H9 (cell line): ENCODE data around the gene LARP1. TPM values are rescaled to one million over a fixed set of nuclear protein-coding genes. Genes with fewer than 3 reads are reported as not detected.

Experiments
- DNase-seq: peaks from one replicate; pipeline ENCODE4 v3.0.0-alpha.2; 2017
- H2AFZ ChIP-seq: one replicate; pipeline ENCODE4 v1.6.1; 2013; ENCODE audit warnings: mild to moderate bottlenecking, low read length, control low read depth, moderate library complexity
- H2AK5ac ChIP-seq: 2 replicates; pipeline ENCODE4 v1.6.1; 2013; ENCODE audit warnings: low read length, control low read depth, mixed read lengths; ENCODE audit not compliant: insufficient read length
- H2BK120ac ChIP-seq: one replicate; pipeline ENCODE4 v1.6.1; 2013; ENCODE audit warnings: low read depth, mild to moderate bottlenecking, low read length, control low read depth, inconsistent platforms; ENCODE audit not compliant: poor library complexity, severe bottlenecking
- H2BK12ac ChIP-seq: 2 replicates; pipeline ENCODE4 v1.6.1; 2013; ENCODE audit warnings: low read length, control low read depth, mixed read lengths, low read depth; ENCODE audit not compliant: insufficient read length
- H2BK15ac ChIP-seq: 2 replicates; pipeline ENCODE4 v1.6.1; 2013; ENCODE audit warnings: low read depth, low read length, control low read depth
- H2BK20ac ChIP-seq: one replicate; pipeline ENCODE4 v1.6.1; 2013; ENCODE audit warnings: low read depth, mild to moderate bottlenecking, low read length, control low read depth, inconsistent platforms; ENCODE audit not compliant: poor library complexity, severe bottlenecking
- H2BK5ac ChIP-seq: 2 replicates; pipeline ENCODE4 v1.6.1; 2013; ENCODE audit warnings: low read length, control low read depth, mixed read lengths; ENCODE audit not compliant: insufficient read length
- H3K14ac ChIP-seq: 2 replicates; pipeline ENCODE4 v1.6.1; 2013; ENCODE audit warnings: low read length, control low read depth; ENCODE audit not compliant: insufficient read depth
- H3K18ac ChIP-seq: 2 replicates; pipeline ENCODE4 v1.6.1; 2013; ENCODE audit warnings: low read depth, mild to moderate bottlenecking, mixed read lengths, low read length, control low read depth; ENCODE audit not compliant: insufficient read length
- H3K23ac ChIP-seq: 2 replicates; pipeline ENCODE4 v1.6.1; 2013; ENCODE audit warnings: low read length, control low read depth, mixed read lengths, low read depth; ENCODE audit not compliant: insufficient read length
- H3K23me2 ChIP-seq: 2 replicates; pipeline ENCODE4 v1.6.1; 2013; ENCODE audit warnings: low read depth, mild to moderate bottlenecking, mixed read lengths, low read length, control low read depth; ENCODE audit not compliant: insufficient read length, poor library complexity, severe bottlenecking
- H3K27ac ChIP-seq: 2 replicates; pipeline ENCODE4 v1.5.1; 2013; ENCODE audit warnings: low read length, control low read depth, mixed read lengths, low read depth; ENCODE audit not compliant: insufficient read length
- H3K27me3 ChIP-seq: 2 replicates; pipeline ENCODE4 v1.6.1; 2013; ENCODE audit warnings: low read length, control low read depth, inconsistent platforms; ENCODE audit not compliant: insufficient read depth
- H3K4ac ChIP-seq: 2 replicates; pipeline ENCODE4 v1.6.1; 2013; ENCODE audit warnings: low read depth, mild to moderate bottlenecking, control low read depth, inconsistent platforms, low read length, moderate library complexity
- H3K4me1 ChIP-seq: 2 replicates; pipeline ENCODE4 v1.6.1; 2013; ENCODE audit warnings: low read length, control low read depth, inconsistent platforms; ENCODE audit not compliant: insufficient read depth
- H3K4me2 ChIP-seq: 2 replicates; pipeline ENCODE4 v1.6.1; 2013; ENCODE audit warnings: low read length, control low read depth, mixed read lengths; ENCODE audit not compliant: insufficient read length, insufficient read depth
- H3K56ac ChIP-seq: 2 replicates; pipeline ENCODE4 v1.6.1; 2013; ENCODE audit warnings: low read depth, mild to moderate bottlenecking, mixed read lengths, low read length, control low read depth; ENCODE audit not compliant: insufficient read length
- H3K79me1 ChIP-seq: 2 replicates; pipeline ENCODE4 v1.6.1; 2013; ENCODE audit warnings: low read depth, mild to moderate bottlenecking, moderate library complexity, low read length, control low read depth, inconsistent platforms; ENCODE audit not compliant: insufficient read depth, poor library complexity, severe bottlenecking
- H3K79me2 ChIP-seq: 2 replicates; pipeline ENCODE4 v1.6.1; 2013; ENCODE audit warnings: low read length, control low read depth, inconsistent platforms; ENCODE audit not compliant: insufficient read depth
- H3K9ac ChIP-seq: 2 replicates; pipeline ENCODE4 v1.6.1; 2013; ENCODE audit warnings: low read length, control low read depth, mixed read lengths; ENCODE audit not compliant: insufficient read length; ENCODE audit errors: extremely low read depth
- H3K9me3 ChIP-seq: one replicate; pipeline ENCODE4 v1.6.1; 2013; ENCODE audit warnings: low read depth, low read length, inconsistent platforms; ENCODE audit not compliant: control insufficient read depth
- H3T11ph ChIP-seq: one replicate; pipeline ENCODE4 v1.6.1; 2013; ENCODE audit warnings: mild to moderate bottlenecking, low read length, control low read depth, inconsistent platforms
- H4K20me1 ChIP-seq: one replicate; pipeline ENCODE4 v1.6.1; 2013; ENCODE audit not compliant: control insufficient read depth, insufficient read length, insufficient read depth
- H4K5ac ChIP-seq: 2 replicates; pipeline ENCODE4 v1.6.1; 2013; ENCODE audit warnings: low read depth, mild to moderate bottlenecking, mixed read lengths, low read length, control low read depth; ENCODE audit not compliant: insufficient read length
- H4K8ac ChIP-seq: replicated peaks from 2 replicates; pipeline ENCODE4 v1.6.1; 2013; ENCODE audit warnings: low read length, control low read depth, mixed read lengths, low read depth; ENCODE audit not compliant: insufficient read length
- H4K91ac ChIP-seq: 2 replicates; pipeline ENCODE4 v1.6.1; 2013; ENCODE audit warnings: low read depth, mild to moderate bottlenecking, moderate library complexity, mixed read lengths, low read length, control low read depth; ENCODE audit not compliant: insufficient read length
- H3K27ac Mint-ChIP-seq, 3 experiments: 2 replicates in 2 of 3; 3 replicates in 1 of 3; pipeline ENCODE4 v1.8.0; 2020 to 2021; ENCODE audit warnings: mixed read lengths in 3 of 3, mild to moderate bottlenecking in 1 of 3, moderate library complexity in 1 of 3
- H3K27me3 Mint-ChIP-seq: 2 replicates; pipeline ENCODE4 v1.8.0; 2021; ENCODE audit warnings: low read depth, mild to moderate bottlenecking, moderate library complexity, mixed read lengths
- H3K36me3 Mint-ChIP-seq, 3 experiments: 2 replicates in 2 of 3; 3 replicates in 1 of 3; pipeline ENCODE4 v1.8.0; 2020 to 2021; ENCODE audit warnings: low read depth in 3 of 3, mixed read lengths in 3 of 3; ENCODE audit not compliant: insufficient read depth in 1 of 3
- H3K4me1 Mint-ChIP-seq, 2 experiments: 2 replicates each; pipeline ENCODE4 v1.8.0; 2020; ENCODE audit warnings: mixed read lengths in 2 of 2
- H3K4me3 Mint-ChIP-seq, 2 experiments: 2 replicates in 1 of 2; 3 replicates in 1 of 2; pipeline ENCODE4 v1.8.0; 2020 to 2021; ENCODE audit warnings: mild to moderate bottlenecking in 2 of 2, mixed read lengths in 2 of 2, moderate library complexity in 1 of 2
- H3K9me3 Mint-ChIP-seq, 2 experiments: 2 replicates in 1 of 2; 3 replicates in 1 of 2; pipeline ENCODE4 v1.8.0; 2020; ENCODE audit warnings: mild to moderate bottlenecking in 2 of 2, mixed read lengths in 2 of 2, moderate library complexity in 1 of 2
- CTCF ChIP-seq: fragments of 200-600 bp; sonication (generic); conservative IDR thresholded peaks from 3 replicates; pipeline ENCODE4 v1.8.0; 2021; ENCODE audit warnings: antibody characterized with exemption, mild to moderate bottlenecking
- WGBS: extraction: QIAGEN DNeasy Blood & Tissue Kit; methylation state at CpG from one replicate; pipeline ENCODE4 v1.1.7; 2013; ENCODE audit warnings: missing lambda C conversion rate, low lambda C conversion rate, mixed read lengths; ENCODE audit not compliant: insufficient read length; ENCODE audit errors: extremely low coverage; 5-methylcytosine and 5-hydroxymethylcytosine counted together
- total RNA-seq: library from RNA; stranded (reverse); gene quantifications from 2 replicates; pipeline ENCODE4 v1.2.1, GENCODE V29; 2021

Gene LARP1
- total RNA-seq, 1 experiment from 2014 or later = 405 TPM

DNA sequence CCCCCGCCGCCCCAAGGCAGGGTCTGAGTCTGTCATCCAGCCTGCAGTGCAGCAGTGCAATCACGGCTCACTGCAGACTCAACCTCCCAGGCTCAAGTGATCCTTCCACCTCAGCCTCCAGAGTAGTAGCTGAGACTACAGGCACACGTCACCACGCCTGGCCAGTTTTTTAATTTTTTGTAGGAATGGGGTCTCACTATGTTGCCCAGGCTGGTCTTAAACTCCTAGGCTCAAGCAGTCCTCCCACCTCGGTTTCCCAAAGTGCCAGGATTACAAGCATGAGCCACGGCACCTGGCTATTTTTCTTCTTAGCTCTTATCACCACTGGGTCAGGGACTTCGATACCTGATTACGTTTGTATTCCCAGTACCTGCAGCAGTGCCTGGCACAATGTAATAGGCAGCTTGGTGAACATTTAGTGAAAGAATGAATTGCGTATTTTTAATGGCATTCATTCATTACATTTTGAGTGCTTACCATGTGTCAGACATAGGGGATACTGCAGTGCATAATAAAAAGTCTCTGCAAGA is 10.3 kb downstream of the LARP1 start:
- Histone ChIP-seq H3K23ac (no peak overlapping the region), H3K9ac (no peak overlapping the region), H2BK20ac (no peak overlapping the region), H3K14ac (no peak overlapping the region), H2BK120ac (no peak overlapping the region), H4K20me1 (no peaks in the 10 kb centered on the region), H3K56ac (no peak overlapping the region), H2BK15ac (no peak overlapping the region), H3K27ac (no peak overlapping the region), H2BK5ac (no peak overlapping the region), H2BK12ac (no peak overlapping the region), H4K8ac (no peak overlapping the region), H2AFZ (no peak overlapping the region), H2AK5ac (no peak overlapping the region), H3K23me2 (no peaks in the 10 kb centered on the region), H3K4me2 (no peak overlapping the region), H3T11ph (no peak overlapping the region), H3K79me1 (no peaks in the 10 kb centered on the region), H4K91ac (no peak overlapping the region), H3K9me3 (no peaks in the 10 kb centered on the region), H3K18ac (no peak overlapping the region), H3K4ac (no peak overlapping the region), H3K4me1 (peaks cover 30% of the 10 kb centered on the region), H3K79me2 (peaks cover 94% of the 10 kb centered on the region), H3K27me3 (no peaks in the 10 kb centered on the region), H4K5ac (no peak overlapping the region)
- Mint-ChIP-seq H3K4me3 (no peak overlapping the region), H3K4me1 (peaks cover 64 to 65% of the 10 kb centered on the region in 2 experiments), H3K9me3 (no peaks in the 10 kb centered on the region), H3K36me3 (peaks cover 0 to 4% (median 0%) of the 10 kb centered on the region in 3 experiments; a peak in 1 of 7 replicates), H3K27me3 (no peaks in the 10 kb centered on the region), H3K27ac (peak overlapping the region in 1 of 3 experiments; percentile 10; a peak in 3 of 7 replicates)
- WGBS = no CpG with 5 or more reads among the region's 10 CpGs
- no peak for DNase-seq
- TF ChIP-seq CTCF = no peak
